H1 (cell line): Measurements from ENCODE around the gene ATPAF1. TPM values are rescaled to one million over a fixed set of nuclear protein-coding genes. Genes with fewer than 3 reads are reported as not detected.

Experiments used
- CTCF ChIA-PET: fragments of 300-600 bp; sonication (Branson Sonifier 250); formaldehyde crosslinking; loops from one replicate; lab custom pipeline; 2021; ENCODE audit not compliant: partially characterized antibody; lab: Charles Lee
- POLR2A ChIA-PET: fragments of 300-600 bp; sonication (Branson Sonifier 250); formaldehyde crosslinking; loops from one replicate; lab custom pipeline; 2021; ENCODE audit warnings: inconsistent platforms; ENCODE audit not compliant: partially characterized antibody; lab: Charles Lee
- DNase-seq, 2 experiments: peaks; one replicate each; pipeline versions ENCODE4 v3.0.0 to v3.0.0-alpha.2; 2010 to 2022; ENCODE audit warnings: low spot score in 2 of 2, low read depth in 1 of 2, mixed read lengths in 1 of 2
- FAIRE-seq: peaks from 2 replicates; lab custom pipeline; 2011; peaks lifted over from hg19 to GRCh38; lab: Jason Lieb, UNC
- H2AFZ ChIP-seq: 2 replicates; pipeline ENCODE4 v1.8.1; 2012; ENCODE audit warnings: low read length, inconsistent platforms
- H2AK5ac ChIP-seq: 2 replicates; pipeline ENCODE4 v1.6.1; 2013; ENCODE audit warnings: low read depth, low read length
- H2BK120ac ChIP-seq: replicated peaks from 2 replicates; pipeline ENCODE3; 2013; ENCODE audit warnings: low read depth, low read length, inconsistent platforms
- H2BK12ac ChIP-seq: 2 replicates; pipeline ENCODE4 v1.6.1; 2013; ENCODE audit warnings: low read depth, low read length
- H2BK15ac ChIP-seq: 2 replicates; pipeline ENCODE4 v1.6.1; 2013; ENCODE audit warnings: low read length
- H2BK20ac ChIP-seq: 2 replicates; pipeline ENCODE4 v1.6.1; 2013; ENCODE audit warnings: low read length
- H2BK5ac ChIP-seq: 2 replicates; pipeline ENCODE4 v1.6.1; 2013; ENCODE audit warnings: low read depth, low read length
- H3K14ac ChIP-seq: 2 replicates; pipeline ENCODE4 v1.6.1; 2013; ENCODE audit warnings: inconsistent platforms; ENCODE audit not compliant: insufficient read length
- H3K18ac ChIP-seq: 2 replicates; pipeline ENCODE4 v1.6.1; 2013; ENCODE audit warnings: low read length; ENCODE audit errors: extremely low read depth
- H3K23ac ChIP-seq: 2 replicates; pipeline ENCODE4 v1.6.1; 2013; ENCODE audit warnings: inconsistent platforms; ENCODE audit not compliant: insufficient read length
- H3K23me2 ChIP-seq: 2 replicates; pipeline ENCODE4 v1.6.1; 2013; ENCODE audit warnings: low read depth, low read length
- H3K27ac ChIP-seq: 2 replicates; pipeline ENCODE4 v1.6.1; 2011; ENCODE audit warnings: low read depth, low read length, inconsistent platforms
- H3K27me3 ChIP-seq, 4 experiments: replicated peaks in 1 of 4; 1 replicate in 1 of 4; 2 replicates in 3 of 4; pipeline versions ENCODE4 v1.6.1 to v1.8.1; 2011 to 2013; ENCODE audit warnings: low read length in 3 of 4, mild to moderate bottlenecking in 3 of 4, inconsistent platforms in 2 of 4, mixed read lengths in 2 of 4, moderate library complexity in 1 of 4; ENCODE audit not compliant: control insufficient read depth in 3 of 4, insufficient read depth in 3 of 4; ENCODE audit errors: extremely low read depth in 1 of 4
- H3K36me3 ChIP-seq, 4 experiments: 2 replicates each; pipeline versions ENCODE4 v1.6.1 to v1.8.1; 2011 to 2013; ENCODE audit warnings: mild to moderate bottlenecking in 4 of 4, low read length in 3 of 4, moderate library complexity in 2 of 4, control low read depth in 1 of 4, inconsistent platforms in 1 of 4; ENCODE audit not compliant: insufficient read depth in 4 of 4, control insufficient read depth in 2 of 4
- H3K4ac ChIP-seq: replicated peaks from 2 replicates; pipeline ENCODE3; 2013; ENCODE audit warnings: low read length, low read depth, mixed read lengths, inconsistent platforms; ENCODE audit not compliant: insufficient read length
- H3K4me1 ChIP-seq, 4 experiments: replicated peaks in 1 of 4; 1 replicate in 1 of 4; 2 replicates in 3 of 4; pipeline versions ENCODE4 v1.6.1 to v1.8.1; 2011 to 2013; ENCODE audit warnings: low read length in 3 of 4, inconsistent platforms in 2 of 4, mixed read lengths in 1 of 4; ENCODE audit not compliant: insufficient read depth in 4 of 4, control insufficient read depth in 3 of 4
- H3K4me2 ChIP-seq, 2 experiments: 2 replicates each; pipeline versions ENCODE4 v1.6.1 to v1.8.1; 2011 to 2013; ENCODE audit warnings: low read depth in 2 of 2, low read length in 2 of 2, control low read depth in 1 of 2, inconsistent platforms in 1 of 2, mild to moderate bottlenecking in 1 of 2; ENCODE audit not compliant: insufficient read depth in 1 of 2
- H3K4me3 ChIP-seq, 4 experiments: fragments of 200-600, 300-600 bp in 1 of 4; sonication (generic), shearing (Covaris generic), sonication (Bioruptor Twin) in 1 of 4; 2 replicates each; pipeline versions ENCODE4 v1.5.1 to v1.8.1; 2011 to 2016; ENCODE audit warnings: low read length in 4 of 4, low read depth in 3 of 4, control low read depth in 2 of 4, inconsistent platforms in 2 of 4, mild to moderate bottlenecking in 2 of 4, mixed read lengths in 1 of 4, moderate library complexity in 1 of 4; ENCODE audit not compliant: insufficient read depth in 2 of 4; ENCODE audit errors: extremely low read depth in 1 of 4
- H3K56ac ChIP-seq: replicated peaks from 2 replicates; pipeline ENCODE3; 2013; ENCODE audit warnings: low read depth, mild to moderate bottlenecking, mixed read lengths, low read length, inconsistent platforms; ENCODE audit not compliant: insufficient read length
- H3K79me1 ChIP-seq: 2 replicates; pipeline ENCODE4 v1.6.1; 2013; ENCODE audit warnings: low read depth, low read length, control low read depth
- H3K79me2 ChIP-seq, 2 experiments: 2 replicates each; pipeline versions ENCODE4 v1.6.1 to v1.8.1; 2012 to 2013; ENCODE audit warnings: low read length in 2 of 2, mild to moderate bottlenecking in 2 of 2, inconsistent platforms in 1 of 2; ENCODE audit not compliant: insufficient read depth in 2 of 2, control insufficient read depth in 1 of 2
- H3K9ac ChIP-seq, 4 experiments: replicated peaks in 1 of 4; 1 replicate in 1 of 4; 2 replicates in 3 of 4; pipeline versions ENCODE4 v1.6.1 to v1.8.1; 2011 to 2013; ENCODE audit warnings: low read depth in 3 of 4, low read length in 3 of 4, control low read depth in 2 of 4, mild to moderate bottlenecking in 2 of 4, moderate library complexity in 2 of 4, inconsistent platforms in 1 of 4; ENCODE audit errors: extremely low read depth in 1 of 4
- H3K9me3 ChIP-seq, 2 experiments: 2 replicates each; pipeline versions ENCODE4 v1.6.1 to v1.8.1; 2012 to 2013; ENCODE audit warnings: mild to moderate bottlenecking in 2 of 2, moderate library complexity in 2 of 2, control low read depth in 1 of 2, inconsistent platforms in 1 of 2, low read depth in 1 of 2, low read length in 1 of 2, mixed read lengths in 1 of 2; ENCODE audit not compliant: insufficient read depth in 2 of 2
- H4K20me1 ChIP-seq, 2 experiments: replicated peaks in 1 of 2; 2 replicates each; pipeline versions ENCODE3 to v1.8.1; 2011 to 2013; ENCODE audit warnings: inconsistent platforms in 2 of 2, low read length in 2 of 2, mild to moderate bottlenecking in 1 of 2; ENCODE audit not compliant: insufficient read depth in 2 of 2, control insufficient read depth in 1 of 2
- H4K5ac ChIP-seq: 2 replicates; pipeline ENCODE4 v1.6.1; 2013; ENCODE audit warnings: low read length, low read depth, mixed read lengths, inconsistent platforms; ENCODE audit not compliant: insufficient read length
- H4K8ac ChIP-seq: 2 replicates; pipeline ENCODE4 v1.8.0; 2013; ENCODE audit warnings: mild to moderate bottlenecking, moderate library complexity, low read length, inconsistent platforms; ENCODE audit not compliant: insufficient read depth; ENCODE audit errors: extremely low read depth
- H4K91ac ChIP-seq: replicated peaks from 2 replicates; pipeline ENCODE3; 2013; ENCODE audit warnings: low read length, mixed read lengths, inconsistent platforms; ENCODE audit not compliant: insufficient read length
- BACH1 ChIP-seq: IDR thresholded peaks from 2 replicates; pipeline ENCODE4 v1.6.1; 2012; ENCODE audit warnings: low read length, improper control_type of control experiment
- HDAC2 ChIP-seq, 2 experiments: fragments of 300-600 bp in 1 of 2; sonication (generic) in 1 of 2; IDR thresholded peaks; 2 replicates each; pipeline ENCODE4 v1.6.1; 2011 to 2012; ENCODE audit warnings: low read depth in 2 of 2, low read length in 2 of 2, mild to moderate bottlenecking in 2 of 2, moderate library complexity in 2 of 2, borderline replicate concordance in 1 of 2, inconsistent platforms in 1 of 2
- POU5F1 ChIP-seq: IDR thresholded peaks from 2 replicates; pipeline ENCODE4 v1.6.1; 2011; ENCODE audit warnings: low read depth, mild to moderate bottlenecking, low read length, moderate library complexity
- RAD21 ChIP-seq, 2 experiments: IDR thresholded peaks in 1 of 2; conservative IDR thresholded peaks in 1 of 2; 2 replicates each; pipeline ENCODE4 v1.6.1; 2011; ENCODE audit warnings: low read depth in 2 of 2, low read length in 2 of 2, improper control_type of control experiment in 1 of 2, inconsistent platforms in 1 of 2, mild to moderate bottlenecking in 1 of 2, moderate library complexity in 1 of 2
- SAP30 ChIP-seq: fragments of 300-600 bp; sonication (generic); IDR thresholded peaks from 2 replicates; pipeline ENCODE4 v1.7.1; 2012; ENCODE audit warnings: low read length, moderate library complexity, mild to moderate bottlenecking, inconsistent platforms; ENCODE audit not compliant: insufficient read depth, insufficient replicate concordance
- TAF1 ChIP-seq: IDR thresholded peaks from 2 replicates; pipeline ENCODE4 v1.6.1; 2011; ENCODE audit warnings: mild to moderate bottlenecking, low read depth, low read length
- TCF12 ChIP-seq: IDR thresholded peaks from 2 replicates; pipeline ENCODE4 v1.6.1; 2011; ENCODE audit warnings: low read depth, mild to moderate bottlenecking, low read length
- YY1 ChIP-seq: IDR thresholded peaks from 2 replicates; pipeline ENCODE4 v1.6.1; 2011; ENCODE audit warnings: low read depth, mild to moderate bottlenecking, low read length
- WGBS, 2 experiments: shearing (Covaris generic) in 1 of 2; methylation state at CpG; one replicate each; pipeline versions ENCODE4 v1.1.6 to v1.1.7; 2013 to 2015; ENCODE audit warnings: low lambda C conversion rate in 2 of 2, mixed read lengths in 2 of 2, inconsistent platforms in 1 of 2, low coverage in 1 of 2, missing lambda C conversion rate in 1 of 2; ENCODE audit not compliant: insufficient replicate concordance in 2 of 2, insufficient coverage in 1 of 2, insufficient read length in 1 of 2; ENCODE audit errors: extremely low coverage in 1 of 2, missing lambda C conversion rate in 1 of 2; 5-methylcytosine and 5-hydroxymethylcytosine counted together
- polyA plus RNA-seq, 7 experiments: library from polyadenylated mRNA; depleted of rRNA in 3 of 7; stranded (reverse) in 5 of 7; unstranded in 2 of 7; fragments of >200 nt in 5 of 7; fragments of 200-250 nt in 2 of 7; gene quantifications; 1 replicate in 5 of 7; 2 replicates in 1 of 7; 4 replicates in 1 of 7; pipeline versions ENCODE4 v1.2.1 to v1.2.3, GENCODE V29; 2011 to 2013; ENCODE audit warnings: missing spikeins in 2 of 7, mixed read lengths in 2 of 7
- total RNA-seq: library from RNA; stranded (reverse); fragmentation: NEBNext Ultra II Directional; extraction: Animal tissue kit (Norgen Biotek cat#: 25700); gene quantifications from 2 replicates; pipeline ENCODE4 v1.2.1, GENCODE V29; 2021
- TF ChIP-seq, protein P1 (sequence below): IDR thresholded peaks from 2 replicates; pipeline ENCODE4 v1.6.1; 2011; ENCODE audit warnings: low read depth, mild to moderate bottlenecking, low read length; ENCODE audit not compliant: insufficient read depth
- TF ChIP-seq, protein P2 (sequence below): IDR thresholded peaks from 2 replicates; pipeline ENCODE4 v1.6.1; 2012; ENCODE audit warnings: inconsistent platforms

The ATPAF1 gene
- total and polyA plus RNA-seq, 2 of the 8 experiments (the other 6 are each of a cell fraction or from before 2014, with no cell fraction given): 46.7 to 55.9 TPM

DNA sequence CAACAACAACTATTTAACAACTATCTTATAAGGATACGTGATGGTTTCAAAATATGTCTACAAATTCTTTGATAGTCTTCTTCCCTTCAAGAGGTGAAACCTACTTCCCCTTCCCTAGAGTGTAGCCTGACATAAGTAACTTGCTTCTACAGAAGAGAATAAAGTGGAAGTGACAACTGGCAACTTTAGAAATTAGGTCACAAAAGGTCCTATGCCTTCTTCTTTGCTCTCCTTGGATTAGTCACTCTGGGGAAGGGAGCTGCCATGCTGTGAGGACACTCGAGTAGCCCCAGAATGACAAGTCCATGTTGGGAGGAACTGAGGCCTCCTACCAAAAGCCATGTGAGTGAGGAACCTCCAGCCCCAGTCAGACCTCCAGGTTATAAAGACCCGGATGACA, 31.5 kb upstream of the ATPAF1 start:
- Histone ChIP-seq H2BK12ac (no peak overlapping the region), H2AK5ac (no peak overlapping the region), H2BK20ac (no peak overlapping the region), H3K79me2 (no peaks in the 10 kb centered on the region), H4K20me1 (peaks cover 2 to 4% of the 10 kb centered on the region in 2 experiments), H4K91ac (no peak overlapping the region), H2AFZ (no peak overlapping the region), H3K27me3 (no peaks in the 10 kb centered on the region), H3K4ac (no peak overlapping the region), H3K23ac (no peak overlapping the region), H2BK5ac (no peak overlapping the region), H3K4me3 (no peak overlapping the region), H3K9me3 (no peaks in the 10 kb centered on the region), H4K8ac (no peak overlapping the region), H3K36me3 (peaks cover 0 to 30% (median 18%) of the 10 kb centered on the region in 4 experiments; a peak in 5 of 8 replicates), H4K5ac (no peak overlapping the region), H3K14ac (no peak overlapping the region), H3K4me2 (no peak overlapping the region), H3K9ac (no peak overlapping the region), H3K79me1 (no peaks in the 10 kb centered on the region), H2BK120ac (no peak overlapping the region), H3K27ac (no peak overlapping the region), H3K56ac (no peak overlapping the region), H3K4me1 (no peaks in the 10 kb centered on the region), H2BK15ac (no peak overlapping the region)
- DNase-seq: no peak
- ChIA-PET CTCF (interaction anchor here (0.7 to 1.1 kb wide), 3 partner anchors 9 to 333 kb away, joined by 3 read pairs; no protein-coding TSS in a partner anchor), POLR2A (interaction anchor here (0.8 kb wide), 1 partner anchor 32 kb away, joined by 3 read pairs; no protein-coding TSS in a partner anchor)
- FAIRE-seq: no peak
- 64% methylated on average over 3 of the region's 3 CpGs; no CpG with 5 or more reads in 1 of the 2 experiments for WGBS, 2 experiments
- no peak for TF ChIP-seq TCF12
- no peak for TF ChIP-seq BACH1
- TF ChIP-seq, protein P1, sequence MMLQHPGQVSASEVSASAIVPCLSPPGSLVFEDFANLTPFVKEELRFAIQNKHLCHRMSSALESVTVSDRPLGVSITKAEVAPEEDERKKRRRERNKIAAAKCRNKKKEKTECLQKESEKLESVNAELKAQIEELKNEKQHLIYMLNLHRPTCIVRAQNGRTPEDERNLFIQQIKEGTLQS: no peak
- no peak for TF ChIP-seq RAD21 (IDR thresholded peaks at IDR 0.05 in 1 of 2, conservative IDR thresholded peaks at IDR 0.05 in 1 of 2; ENCODE audit: low read depth in 2 of 2, low read length in 2 of 2)
- no peak for TF ChIP-seq POU5F1
- no peak for TF ChIP-seq YY1
- no peak for TF ChIP-seq SAP30
- TF ChIP-seq, protein P2, sequence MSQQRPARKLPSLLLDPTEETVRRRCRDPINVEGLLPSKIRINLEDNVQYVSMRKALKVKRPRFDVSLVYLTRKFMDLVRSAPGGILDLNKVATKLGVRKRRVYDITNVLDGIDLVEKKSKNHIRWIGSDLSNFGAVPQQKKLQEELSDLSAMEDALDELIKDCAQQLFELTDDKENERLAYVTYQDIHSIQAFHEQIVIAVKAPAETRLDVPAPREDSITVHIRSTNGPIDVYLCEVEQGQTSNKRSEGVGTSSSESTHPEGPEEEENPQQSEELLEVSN: no peak
- no peak for TF ChIP-seq HDAC2 (IDR thresholded peaks at IDR 0.05; ENCODE audit: borderline replicate concordance in 1 of 2, low read depth in 2 of 2, low read length in 2 of 2)
- TF ChIP-seq TAF1: no peak
- TF ChIP-seq, all 59 proteins: peak for 0
- Histone ChIP-seq H3K18ac (no peak overlapping the region), H3K23me2 (no peaks in the 10 kb centered on the region; the same call in 1 of the 2 replicates)
